Measurements from ENCODE around the gene NOM1.
"Not testable (repeated sequence)": the region's sequence is repeated elsewhere in the genome, so short reads cannot be mapped to it uniquely, and the experiment has no call there.

NOM1 gene

DNA sequence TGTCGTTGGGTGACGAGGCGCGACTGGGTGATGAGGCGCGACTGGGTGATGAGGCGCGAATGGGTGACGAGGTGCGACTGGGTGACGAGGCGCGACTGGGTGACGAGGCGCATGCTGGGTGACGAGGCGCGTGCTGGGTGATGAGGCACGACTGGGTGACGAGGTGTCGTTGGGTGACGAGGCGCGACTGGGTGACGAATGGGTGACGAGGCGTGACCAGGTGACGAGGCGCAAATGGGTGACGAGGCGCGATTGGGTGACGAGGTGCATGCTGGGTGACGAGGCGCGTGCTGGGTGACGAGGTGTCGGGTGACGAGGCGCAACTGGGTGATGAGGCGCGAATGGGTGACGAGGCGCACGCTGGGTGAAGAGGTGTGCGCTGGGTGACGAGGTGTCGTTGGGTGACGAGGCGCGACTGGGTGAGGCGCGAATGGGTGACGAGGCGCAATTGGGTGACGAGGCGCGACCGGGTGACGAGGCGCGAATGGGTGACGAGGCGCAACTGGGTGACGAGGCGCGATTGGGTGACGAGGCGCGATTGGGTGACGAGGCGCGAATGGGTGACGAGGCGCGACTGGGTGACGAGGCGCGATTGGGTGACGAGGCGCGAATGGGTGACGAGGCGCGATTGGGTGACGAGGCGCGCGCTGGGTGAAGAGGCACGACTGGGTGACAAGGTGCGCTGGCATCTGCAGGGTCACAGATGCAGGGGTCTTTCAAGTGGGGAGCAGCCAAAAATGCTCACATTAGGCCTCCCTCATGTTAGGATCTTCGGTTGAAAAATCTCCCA lies 7.9 kb upstream of the NOM1 start:
- no peak for DNase-seq

DNA sequence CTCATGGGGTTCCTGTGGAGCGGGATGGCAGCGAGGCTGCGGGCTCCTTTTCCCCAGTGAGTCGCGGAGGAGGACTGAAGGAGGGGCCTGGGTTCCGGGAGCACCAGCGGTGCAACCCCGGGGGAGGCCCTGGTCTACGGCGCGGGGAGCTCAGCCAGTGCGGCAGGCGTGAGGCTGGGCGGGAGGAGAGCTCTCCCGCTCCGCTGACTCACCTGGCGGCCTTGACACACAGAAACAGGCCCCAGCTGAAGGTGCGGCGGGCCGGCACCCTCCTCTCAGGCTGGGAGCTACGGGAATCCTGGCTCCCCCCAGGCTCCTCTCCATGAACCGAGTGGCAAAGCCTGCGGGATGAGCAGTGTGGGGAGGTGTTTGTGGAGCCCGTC lies 6.8 kb upstream of the NOM1 start:
- no peak for DNase-seq

DNA sequence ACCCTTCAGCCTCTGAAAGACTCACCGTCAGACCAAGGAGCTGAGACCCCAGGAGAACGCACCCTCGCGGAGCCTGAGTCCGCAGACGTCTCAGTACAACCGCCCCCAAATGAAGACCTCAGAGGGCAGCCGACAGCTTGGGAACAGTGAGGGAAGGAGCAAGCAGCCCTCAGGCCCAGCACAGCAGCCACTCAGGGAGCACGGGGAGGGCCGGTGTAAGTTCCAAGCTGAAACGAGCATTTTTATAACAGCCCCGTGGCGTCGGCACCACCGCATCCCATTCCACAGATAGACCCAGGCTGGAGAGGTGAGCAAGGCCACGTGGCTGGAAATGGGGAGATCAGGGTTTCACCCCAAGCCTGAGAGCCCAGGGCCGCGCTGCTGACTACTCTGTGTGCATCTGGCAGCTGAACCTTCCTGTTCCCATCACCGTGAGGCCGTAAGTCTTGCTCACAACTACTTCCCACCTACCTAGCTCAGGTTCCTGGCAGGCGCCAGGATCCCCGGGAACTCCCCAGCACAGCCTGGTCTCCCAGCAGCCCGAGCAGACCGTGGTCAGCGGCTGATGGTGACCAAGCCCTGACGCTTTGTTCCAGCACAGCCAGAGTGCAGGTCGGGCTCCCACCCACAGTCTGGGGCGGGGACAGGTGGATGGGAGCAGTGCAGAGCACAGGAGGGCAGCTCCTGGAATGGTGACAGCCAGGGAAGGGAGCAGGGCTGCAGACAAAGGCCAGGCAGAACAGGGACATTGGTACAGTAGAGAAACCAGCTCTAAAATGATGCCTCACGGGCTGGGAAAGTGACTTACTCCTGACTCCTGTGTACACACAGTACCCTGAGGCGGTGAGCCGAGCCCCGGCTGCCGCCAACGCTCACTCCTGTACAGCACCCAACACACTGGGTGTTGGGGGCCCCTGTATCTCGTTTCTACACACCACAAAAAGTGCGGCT lies 6.1 kb upstream of the NOM1 start:
- DNase-seq = no peak

DNA sequence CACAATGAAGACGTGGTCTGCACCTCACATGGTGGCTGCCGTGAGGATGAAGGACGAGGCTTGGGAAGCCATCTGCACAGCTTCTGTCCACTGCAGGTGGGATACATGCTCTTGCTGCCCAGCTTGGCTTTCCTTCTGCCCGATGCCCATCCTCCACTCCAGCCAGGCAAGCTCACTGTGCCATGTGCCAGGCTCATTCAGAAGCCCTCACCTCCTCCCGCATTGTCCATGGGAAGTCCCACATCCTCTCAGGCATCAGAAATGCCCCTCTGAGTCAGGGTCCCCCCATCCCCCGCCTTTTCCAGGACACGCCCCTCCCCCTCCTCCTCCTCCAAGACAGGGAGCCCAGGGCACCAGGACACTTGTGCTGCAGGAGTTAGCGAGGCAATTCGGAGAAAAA lies 4.6 kb upstream of the NOM1 start:
- no peak for DNase-seq

DNA sequence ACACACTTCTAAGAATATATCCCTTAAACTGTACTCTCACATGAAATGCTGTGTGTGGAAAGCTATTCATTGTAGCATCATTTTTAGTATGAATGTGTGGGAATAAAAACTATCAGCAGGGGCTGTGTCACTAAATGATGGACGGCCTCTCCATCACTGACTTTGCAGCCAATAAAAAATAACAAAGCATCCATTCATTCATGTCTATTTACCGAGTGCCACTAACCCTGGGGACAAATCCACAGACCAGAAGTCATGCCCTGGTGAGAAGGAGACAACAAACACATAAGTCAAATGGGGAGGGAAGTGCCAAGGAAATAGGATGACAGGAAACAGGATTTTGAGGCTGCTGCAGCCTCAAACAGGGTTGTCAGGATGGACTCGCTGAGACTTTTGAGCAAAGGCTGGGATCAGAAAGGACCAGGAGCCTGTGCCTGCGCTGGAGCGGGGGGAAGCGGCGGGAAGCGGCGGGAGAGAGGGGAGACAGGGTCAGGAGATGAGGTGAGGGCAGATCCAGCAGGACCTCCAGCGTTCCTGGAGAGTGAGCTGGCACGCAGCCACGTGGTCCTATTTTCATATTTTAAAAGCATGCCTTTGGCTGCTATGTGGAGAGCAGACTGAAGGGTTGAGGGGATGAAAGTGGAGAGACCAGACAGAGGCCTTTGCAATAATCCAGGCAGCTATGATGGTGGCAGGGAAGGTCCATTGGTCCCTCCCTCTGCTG lies 2.2 kb upstream of the NOM1 start:
- no peak for DNase-seq

DNA sequence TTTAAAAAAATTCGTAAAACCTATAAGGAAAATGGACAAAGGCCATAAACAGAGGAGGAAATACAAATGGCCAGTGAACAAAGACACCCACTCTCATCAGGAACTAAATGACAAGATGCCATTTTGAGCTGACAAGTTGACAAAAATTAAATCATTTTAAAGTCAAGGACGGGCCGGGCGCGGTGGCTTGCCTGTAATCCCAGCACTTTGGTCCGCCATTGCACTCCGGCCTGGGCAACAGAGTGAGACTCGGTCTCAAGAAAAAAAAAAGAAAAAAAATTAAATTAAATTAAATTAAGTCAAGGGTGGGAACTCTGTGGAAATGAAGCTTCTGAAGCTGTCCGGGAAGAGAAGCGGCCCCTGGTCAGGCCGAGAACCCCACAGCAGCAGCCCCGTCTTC lies 1.2 kb upstream of the NOM1 start:
- no peak for DNase-seq

DNA sequence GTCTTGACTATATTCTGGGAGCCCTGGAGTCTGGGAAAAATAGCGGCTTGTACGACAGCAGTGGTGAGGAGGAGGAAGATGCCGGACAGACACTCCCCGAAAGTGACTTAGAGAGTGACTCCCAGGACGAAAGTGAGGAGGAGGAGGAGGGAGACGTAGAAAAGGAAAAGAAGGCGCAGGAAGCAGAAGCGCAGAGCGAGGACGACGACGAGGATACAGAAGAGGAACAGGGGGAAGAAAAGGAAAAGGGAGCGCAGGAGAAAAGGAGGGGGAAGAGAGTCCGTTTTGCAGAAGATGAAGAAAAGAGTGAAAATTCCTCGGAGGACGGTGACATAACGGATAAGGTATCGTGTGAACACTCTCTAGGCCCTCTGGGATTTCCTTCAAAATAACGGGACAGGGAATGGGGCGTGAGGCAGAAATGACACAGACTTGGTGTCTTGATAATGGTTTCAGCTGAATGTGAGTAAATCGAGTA lies 908 bp downstream of the NOM1 start:
- no peak for DNase-seq

DNA sequence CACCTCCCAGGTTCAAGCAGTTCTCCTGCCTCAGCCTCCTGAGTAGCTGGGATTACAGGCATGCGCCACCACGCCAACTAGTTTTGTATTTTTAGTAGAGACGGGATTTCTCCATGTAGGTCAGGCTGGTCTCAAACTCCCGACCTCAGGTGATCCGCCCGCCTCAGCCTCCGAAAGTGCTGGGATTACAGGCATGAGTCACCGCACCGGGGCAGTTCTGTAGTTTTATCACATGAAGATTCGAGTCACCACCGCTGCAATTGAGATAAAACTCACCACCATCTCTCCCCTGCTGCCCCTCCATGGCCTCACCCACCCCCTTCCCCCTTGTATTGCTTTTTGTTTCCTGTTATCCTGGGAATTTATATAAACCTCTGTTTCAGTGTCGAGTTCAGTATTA lies 3.7 kb downstream of the NOM1 start:
- DNase-seq = not testable (repeated sequence)

DNA sequence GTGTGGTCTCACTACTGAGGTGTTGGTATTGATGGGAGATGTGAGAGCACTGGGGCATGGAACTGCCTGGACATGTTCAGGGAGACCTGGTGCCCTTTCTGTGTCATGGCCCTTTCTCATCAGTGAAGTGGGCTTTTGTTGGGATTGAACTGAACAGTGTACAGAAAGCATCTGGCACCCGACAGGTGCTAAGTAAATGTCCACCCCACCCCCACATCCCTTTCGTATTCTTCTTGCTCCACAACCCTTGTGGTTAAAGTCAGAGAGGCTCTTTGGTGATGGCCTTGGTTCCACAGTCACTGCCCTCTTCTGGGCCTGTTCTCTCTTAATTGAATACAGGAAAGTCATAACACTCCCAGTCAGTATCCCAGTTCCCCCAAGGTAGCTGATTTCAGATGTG lies 5.4 kb downstream of the NOM1 start:
- no peak for DNase-seq

DNA sequence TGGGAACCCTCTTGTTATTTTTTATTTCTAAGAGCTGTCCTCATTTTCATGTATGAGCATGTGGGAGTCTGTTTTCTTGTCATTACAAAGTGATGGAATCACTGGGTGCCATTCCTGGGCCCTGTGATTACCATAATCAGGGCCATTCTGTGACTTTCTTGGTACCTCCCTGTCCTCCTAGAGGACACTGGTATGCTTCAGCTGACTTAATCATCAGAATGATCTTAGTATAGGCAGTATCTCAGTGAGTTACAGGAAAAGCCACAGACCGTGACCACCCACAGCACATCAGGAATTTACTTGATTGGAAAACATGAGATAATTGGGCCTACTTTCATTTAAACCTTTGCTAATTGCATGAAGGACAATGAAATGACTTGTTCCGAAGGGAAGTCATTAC lies 7.2 kb downstream of the NOM1 start:
- DNase-seq = no peak

DNA sequence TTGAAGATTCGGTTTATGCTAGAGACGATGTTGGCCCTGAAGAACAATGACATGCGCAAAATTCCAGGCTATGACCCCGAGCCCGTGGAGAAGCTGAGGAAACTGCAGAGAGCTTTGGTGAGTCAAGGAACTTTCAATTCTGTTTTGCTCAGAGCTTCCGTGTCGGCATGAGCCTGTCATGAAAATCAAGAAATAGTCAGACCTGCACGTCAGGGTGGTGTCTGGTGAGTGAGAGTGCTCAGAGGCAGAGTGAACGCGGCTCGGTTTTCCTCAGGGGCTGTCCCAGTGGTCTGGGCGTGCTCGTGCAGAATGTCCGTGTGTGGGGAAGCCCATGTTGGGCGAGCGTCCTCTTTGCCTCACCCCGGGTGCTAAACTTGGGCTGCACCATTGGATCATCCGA lies 12.6 kb downstream of the NOM1 start:
- DNase-seq = no peak

DNA sequence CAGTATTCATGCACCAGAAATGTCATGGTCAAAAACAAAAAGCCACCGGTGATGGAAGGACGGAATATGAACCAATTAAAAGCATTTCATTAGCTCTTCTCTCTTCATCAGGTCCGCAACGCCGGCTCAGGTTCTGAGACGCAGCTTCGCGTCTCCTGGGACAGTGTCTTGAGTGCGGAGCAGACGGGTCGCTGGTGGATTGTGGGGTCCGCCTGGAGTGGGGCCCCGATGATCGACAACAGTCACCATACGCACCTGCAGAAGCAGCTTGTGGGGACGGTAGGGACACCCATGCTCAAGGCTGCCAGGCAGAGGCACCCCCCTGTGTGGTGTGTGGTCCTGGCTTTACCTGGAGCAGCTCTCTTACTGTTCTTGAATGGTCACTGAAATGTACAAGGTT lies 13.4 kb downstream of the NOM1 start:
- no peak for DNase-seq

DNA sequence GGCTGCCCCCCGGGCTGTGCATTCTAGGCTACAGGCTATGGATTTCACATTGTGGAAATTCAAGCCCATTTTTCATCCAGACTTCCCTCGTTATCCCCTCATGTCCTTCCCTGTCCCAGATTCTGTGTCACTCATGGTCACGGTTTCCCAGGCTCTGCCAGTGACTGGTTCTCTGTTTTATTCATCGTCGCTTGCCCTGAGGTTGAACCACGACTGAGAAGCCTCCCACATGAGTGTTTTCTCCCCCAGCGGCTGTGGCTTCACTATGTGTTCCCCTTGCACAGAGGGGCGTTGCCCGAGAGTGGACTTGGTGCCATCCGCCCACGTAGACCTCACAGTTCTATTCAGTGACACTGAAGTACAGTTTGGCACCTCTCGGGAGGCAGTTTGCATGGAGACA lies 14.0 kb downstream of the NOM1 start:
- no peak for DNase-seq

DNA sequence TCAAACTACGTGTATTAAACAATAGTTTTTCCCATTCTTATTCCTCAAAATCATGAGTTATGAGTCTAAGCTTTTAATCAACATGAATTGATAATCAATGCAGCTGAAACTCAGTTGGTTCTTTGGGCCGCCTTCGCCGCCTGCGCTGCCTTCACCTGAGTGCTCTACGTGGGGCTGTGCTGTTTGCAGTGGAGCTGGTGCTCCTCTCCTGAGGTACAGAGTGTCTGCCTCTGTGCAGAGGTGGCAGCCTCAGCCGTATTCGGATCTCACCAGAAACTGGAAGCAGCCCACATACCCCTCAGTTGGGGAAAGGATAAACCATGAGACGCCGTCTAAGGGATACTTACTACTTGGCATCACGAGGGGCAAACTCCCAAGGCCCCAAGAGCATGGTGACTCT lies 15.5 kb downstream of the NOM1 start:
- no peak for DNase-seq

DNA sequence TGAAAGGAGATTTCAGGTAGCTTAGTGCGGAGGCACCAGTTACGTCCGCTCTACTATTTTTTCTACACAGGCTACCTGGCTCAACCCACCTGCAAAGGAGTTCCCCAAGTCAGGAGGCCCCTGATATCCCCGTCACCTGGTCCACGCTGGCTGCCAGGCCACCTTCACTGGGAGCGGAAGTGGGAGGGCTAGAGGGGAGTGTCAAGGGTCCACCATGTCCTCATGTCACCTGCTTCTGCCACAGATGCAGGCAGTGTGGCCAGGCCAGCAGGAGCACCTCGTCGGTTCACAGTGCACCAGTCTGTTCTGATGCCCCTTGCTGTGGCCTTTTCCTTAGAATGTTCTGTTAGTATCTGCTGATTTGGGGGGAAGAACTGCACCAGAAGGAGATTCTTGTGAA lies 16.9 kb downstream of the NOM1 start:
- no peak for DNase-seq

DNA sequence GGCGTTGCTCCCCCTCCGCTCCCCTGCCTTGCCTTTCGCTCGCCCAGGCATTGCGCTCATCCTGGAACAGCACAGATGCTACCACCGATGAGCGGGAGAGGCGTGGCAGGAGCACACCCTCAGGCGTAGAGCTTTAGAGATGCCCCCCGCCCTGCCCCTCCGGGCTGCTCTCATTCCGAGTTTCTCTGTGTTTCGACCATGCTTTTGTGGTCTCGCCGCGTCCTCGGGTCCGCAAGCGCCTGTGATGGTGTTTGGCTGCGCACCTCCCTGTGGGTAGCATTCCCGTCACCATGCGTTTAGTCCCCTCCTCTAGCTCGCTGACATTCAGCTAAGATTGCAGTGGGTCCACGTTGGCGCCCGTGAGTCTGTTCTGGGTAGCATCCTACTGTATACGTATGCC lies 18.7 kb downstream of the NOM1 start:
- no peak for DNase-seq

DNA sequence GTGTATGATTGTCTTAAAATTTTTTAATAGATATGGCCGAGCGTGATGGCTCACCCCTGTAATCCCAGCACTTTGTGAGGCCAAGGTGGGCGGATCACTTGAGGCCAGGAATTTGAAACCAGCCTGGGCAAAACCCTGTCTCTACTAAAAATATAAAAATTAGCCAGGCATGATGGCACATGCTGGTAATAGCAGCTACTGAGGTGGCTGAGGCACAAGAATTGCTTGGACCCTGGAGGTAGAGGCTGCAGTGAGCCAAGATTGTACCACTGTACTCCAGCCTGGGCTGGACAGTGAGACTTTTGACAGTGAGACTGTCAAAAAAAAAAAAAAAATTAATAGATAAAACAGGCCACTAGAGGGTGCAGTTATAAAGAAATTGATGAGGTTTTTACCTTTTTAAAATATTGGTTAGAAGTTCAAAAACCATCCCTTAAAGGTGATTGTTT lies 20.5 kb downstream of the NOM1 start:
- no peak for DNase-seq

DNA sequence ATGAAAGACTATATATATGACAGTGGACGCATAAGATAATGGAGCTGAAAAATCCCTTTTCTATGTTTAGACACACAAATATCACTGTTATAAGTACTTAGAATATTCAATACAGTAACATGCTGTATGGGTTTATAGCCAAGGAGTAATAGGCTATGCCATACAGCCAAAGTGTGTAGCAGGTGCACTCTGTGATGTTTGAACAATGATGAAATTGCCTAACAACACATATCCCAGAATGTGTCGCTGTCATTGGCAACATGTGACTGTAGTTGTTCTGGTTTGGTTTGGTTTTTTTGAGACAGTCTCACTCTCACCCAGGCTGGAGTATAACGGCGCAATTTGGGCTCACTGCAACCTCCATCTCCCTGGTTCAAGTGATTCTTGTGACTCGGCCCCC lies 26.1 kb downstream of the NOM1 start:
- no peak for DNase-seq

DNA sequence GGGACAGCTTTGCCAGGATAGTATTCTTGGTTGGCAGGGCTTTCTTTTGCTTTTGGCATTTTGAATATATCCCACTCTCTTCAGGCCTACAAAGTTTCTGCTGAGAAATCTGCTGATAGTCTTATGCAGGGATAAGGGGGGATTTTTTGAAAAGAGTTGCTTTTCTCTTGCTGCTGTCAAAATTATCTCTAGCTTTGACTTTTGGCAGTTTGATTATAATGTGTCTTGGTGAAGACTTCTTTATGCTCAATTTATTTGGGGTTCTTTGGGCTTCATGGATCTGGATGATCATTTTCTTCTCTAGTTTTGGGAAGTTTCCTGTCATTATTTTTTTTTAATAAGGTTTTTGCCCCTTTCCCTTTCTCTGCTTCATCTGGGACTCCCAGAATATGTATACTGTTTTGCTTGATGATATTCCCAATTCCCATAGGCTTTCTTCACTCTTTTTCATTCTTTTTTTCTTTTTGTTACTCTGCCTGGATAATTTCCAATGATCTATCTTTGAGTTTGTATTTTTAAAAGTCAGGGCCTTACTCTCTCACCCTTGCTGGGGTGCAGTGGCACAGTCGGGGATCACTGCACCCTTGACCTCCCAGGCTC lies 29.6 kb downstream of the NOM1 start:
- no peak for DNase-seq

DNA sequence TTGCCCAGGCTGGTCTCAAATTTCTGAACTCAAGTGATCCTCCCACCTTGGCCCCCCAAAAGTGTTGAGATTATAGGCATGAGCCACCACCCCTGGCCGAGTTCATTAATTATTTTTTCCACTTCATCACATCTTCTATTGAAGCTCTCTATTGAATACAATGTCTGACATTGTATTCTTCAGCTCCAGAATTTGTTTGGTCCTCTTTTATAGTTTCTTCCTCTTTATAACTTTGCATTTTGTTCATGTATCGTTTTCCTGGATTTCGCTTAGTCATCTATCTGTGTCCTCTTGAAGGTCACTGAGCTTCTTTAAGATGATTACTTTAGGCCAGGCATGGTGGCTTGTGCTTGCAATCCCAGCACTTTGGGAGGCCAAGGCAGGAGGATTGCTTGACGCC lies 30.2 kb downstream of the NOM1 start:
- DNase-seq = no peak

DNA sequence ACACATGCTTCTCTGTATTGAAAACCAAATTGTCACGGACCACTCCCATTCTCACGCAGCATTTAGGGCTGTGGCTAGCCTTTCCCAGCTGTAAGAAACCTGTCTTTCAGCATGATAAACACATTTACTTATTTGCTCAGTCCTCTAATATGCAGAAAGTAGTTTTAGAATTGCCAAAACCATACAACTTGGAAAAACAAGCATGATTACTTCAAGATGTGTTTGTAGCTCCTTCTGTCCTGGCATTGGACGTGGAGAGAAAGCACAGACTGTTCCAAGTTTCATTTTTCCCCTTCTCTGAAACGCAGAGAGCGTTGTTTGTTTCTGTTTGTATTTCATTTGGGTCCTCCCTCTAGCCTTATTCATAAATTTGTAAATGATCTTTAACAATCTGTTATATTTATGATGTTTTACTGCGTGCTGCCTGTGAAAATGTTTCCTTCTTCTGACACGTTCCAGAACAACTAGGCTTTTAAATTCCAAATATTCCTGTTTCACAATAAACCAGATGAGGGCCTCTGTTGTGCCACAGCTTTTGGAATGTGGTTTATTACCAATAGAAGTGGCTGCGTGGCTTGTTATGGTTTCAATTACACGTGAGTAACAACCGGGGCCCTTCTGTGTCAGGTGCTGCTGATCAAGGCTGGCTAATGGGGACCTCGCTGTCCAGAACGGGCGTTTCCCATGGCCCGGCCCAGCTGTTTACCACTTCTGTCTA lies 34.8 kb downstream of the NOM1 start:
- no peak for DNase-seq
